HCT116 (cell line): ENCODE results near the gene CHURC1. TPM values are rescaled to one million over a fixed set of nuclear protein-coding genes. Genes with fewer than 3 reads are reported as not detected.

Experiments used
- ATAC-seq: fragments of 200-7000 bp; cut with Tn5 transposase; 2 replicates; pipeline ENCODE4 v1.9.1; 2020; ENCODE audit warnings: mild to moderate bottlenecking, moderate library complexity
- BruUV-seq: library from RNA; stranded (reverse); fragments of 400-500 nt; replicated peaks from 2 replicates; lab custom pipeline; 2021; lab: Mats Ljungman, UMichigan
- CTCF ChIA-PET: fragments of 300-600 bp; sonication (Branson Sonifier 250); formaldehyde crosslinking; loops from one replicate; lab custom pipeline; 2021; ENCODE audit warnings: antibody characterized with exemption; lab: Charles Lee
- POLR2A ChIA-PET: fragments of 300-600, 350-600 bp; sonication (Branson Sonifier 250); formaldehyde crosslinking; loops from one replicate; lab custom pipeline; 2021; ENCODE audit warnings: antibody characterized with exemption; lab: Charles Lee
- RAD21 ChIA-PET, 2 experiments: fragments of 300-600 bp; sonication (Branson Sonifier 250); formaldehyde crosslinking; loops; one replicate each; lab custom pipeline; 2023; ENCODE audit warnings: low total read pairs in 2 of 2; ENCODE audit not compliant: uncharacterized antibody in 2 of 2, unreplicated experiment in 2 of 2, low non-redundant PET in 1 of 2; lab: Charles Lee
- DNase-seq: peaks from one replicate; pipeline ENCODE4 v3.0.0-alpha.2; 2010; ENCODE audit warnings: low read depth, low spot score
- H2AFZ ChIP-seq: fragments of 200-600 bp; shearing (Covaris generic), sonication (generic); 2 replicates; pipeline ENCODE4 v1.6.1; 2017; ENCODE audit warnings: low read depth, mixed run types, mixed read lengths, antibody characterized with exemption, low read length; ENCODE audit not compliant: poor library complexity, severe bottlenecking
- H3K27ac ChIP-seq: 2 replicates; pipeline ENCODE4 v1.5.1; 2012; ENCODE audit warnings: low read depth, low read length
- H3K27me3 ChIP-seq: fragments of 200-600 bp; sonication (generic); 2 replicates; pipeline ENCODE4 v1.6.1; 2016; ENCODE audit warnings: mixed run types, low read length, mixed read lengths; ENCODE audit not compliant: insufficient read depth
- H3K36me3 ChIP-seq, 2 experiments: fragments of 200-500 bp in 1 of 2; fragments of 200-600 bp in 1 of 2; sonication (Bioruptor generic) in 1 of 2; sonication (generic) in 1 of 2; 2 replicates each; pipeline versions ENCODE4 v1.5.1 to v1.6.1; 2014 to 2016; ENCODE audit warnings: low read length in 2 of 2, inconsistent platforms in 1 of 2, mixed read lengths in 1 of 2, mixed run types in 1 of 2; ENCODE audit not compliant: insufficient read depth in 2 of 2, control insufficient read depth in 1 of 2
- H3K4me1 ChIP-seq, 2 experiments: fragments of 200-600 bp in 1 of 2; sonication (generic) in 1 of 2; 2 replicates each; pipeline versions ENCODE4 v1.5.1 to v1.6.1; 2012 to 2017; ENCODE audit warnings: low read length in 2 of 2, inconsistent platforms in 1 of 2, mild to moderate bottlenecking in 1 of 2, mixed read lengths in 1 of 2, mixed run types in 1 of 2, moderate library complexity in 1 of 2; ENCODE audit not compliant: insufficient read depth in 2 of 2, control insufficient read depth in 1 of 2
- H3K4me2 ChIP-seq: fragments of 200-600 bp; sonication (generic); 2 replicates; pipeline ENCODE4 v1.6.1; 2017; ENCODE audit warnings: mixed run types, low read length, mixed read lengths
- H3K4me3 ChIP-seq, 2 experiments: fragments of 200-600 bp in 1 of 2; sonication (generic) in 1 of 2; replicated peaks in 1 of 2; 2 replicates each; pipeline ENCODE4 v1.5.1; 2011 to 2016; ENCODE audit warnings: low read length in 2 of 2, control low read depth in 1 of 2, low read depth in 1 of 2, mild to moderate bottlenecking in 1 of 2, mixed read lengths in 1 of 2, mixed run types in 1 of 2
- H3K79me2 ChIP-seq: fragments of 200-600 bp; sonication (generic); 2 replicates; pipeline ENCODE4 v1.6.1; 2017; ENCODE audit warnings: mild to moderate bottlenecking, mixed run types, low read length, moderate library complexity, mixed read lengths; ENCODE audit not compliant: insufficient read depth
- H3K9ac ChIP-seq: fragments of 200-600 bp; sonication (generic); 2 replicates; pipeline ENCODE4 v1.6.1; 2016; ENCODE audit warnings: low read length, mixed read lengths
- H3K9me2 ChIP-seq: fragments of 200-600 bp; sonication (generic), shearing (Covaris generic); 2 replicates; pipeline ENCODE4 v1.6.1; 2017; ENCODE audit warnings: mixed run types, mild to moderate bottlenecking, moderate library complexity; ENCODE audit not compliant: insufficient read depth
- H3K9me3 ChIP-seq, 2 experiments: fragments of 200-500 bp in 1 of 2; fragments of 200-600 bp in 1 of 2; sonication (Bioruptor generic) in 1 of 2; sonication (generic) in 1 of 2; 2 replicates each; pipeline ENCODE4 v1.6.1; 2014 to 2017; ENCODE audit warnings: low read length in 2 of 2, mixed read lengths in 2 of 2, inconsistent platforms in 1 of 2, low read depth in 1 of 2, mild to moderate bottlenecking in 1 of 2, mixed run types in 1 of 2, moderate library complexity in 1 of 2; ENCODE audit not compliant: control insufficient read depth in 1 of 2, insufficient read depth in 1 of 2
- H4K20me1 ChIP-seq: fragments of 200-600 bp; sonication (generic), shearing (Covaris generic); 2 replicates; pipeline ENCODE4 v1.6.1; 2017; ENCODE audit warnings: mixed run types, mild to moderate bottlenecking, moderate library complexity; ENCODE audit not compliant: insufficient read depth
- SIN3A ChIP-seq: IDR thresholded peaks from 2 replicates; pipeline ENCODE4 v1.6.1; 2012; ENCODE audit warnings: low read depth
- SP1 ChIP-seq: IDR thresholded peaks from 2 replicates; pipeline ENCODE4 v1.6.1; 2012; ENCODE audit warnings: low read depth
- YY1 ChIP-seq: IDR thresholded peaks from 2 replicates; pipeline ENCODE4 v1.6.1; 2011; ENCODE audit warnings: low read length, low read depth, moderate library complexity, mild to moderate bottlenecking; ENCODE audit not compliant: insufficient replicate concordance; ENCODE audit errors: extremely low read depth
- ZNF274 ChIP-seq: fragments of 200-500 bp; sonication (Bioruptor generic); IDR thresholded peaks from 2 replicates; pipeline ENCODE4 v1.6.1; 2014; ENCODE audit warnings: mild to moderate bottlenecking, low read depth, low read length, inconsistent platforms
- intact Hi-C: fragments of 100-400 bp; cut with micrococcal nuclease; formaldehyde crosslinking; loops from 2 replicates; pipeline ENCODE4 v1.10.0; 2022
- total RNA-seq: library from RNA; stranded (reverse); gene quantifications from one replicate; pipeline ENCODE4 v1.2.1, GENCODE V29; 2021; ENCODE audit not compliant: unreplicated experiment
- TF ChIP-seq, protein P1 (sequence below): IDR thresholded peaks from 2 replicates; pipeline ENCODE4 v1.6.1; 2012

CHURC1 gene
- total RNA-seq, 1 experiment from 2014 or later: 47.5 TPM

DNA sequence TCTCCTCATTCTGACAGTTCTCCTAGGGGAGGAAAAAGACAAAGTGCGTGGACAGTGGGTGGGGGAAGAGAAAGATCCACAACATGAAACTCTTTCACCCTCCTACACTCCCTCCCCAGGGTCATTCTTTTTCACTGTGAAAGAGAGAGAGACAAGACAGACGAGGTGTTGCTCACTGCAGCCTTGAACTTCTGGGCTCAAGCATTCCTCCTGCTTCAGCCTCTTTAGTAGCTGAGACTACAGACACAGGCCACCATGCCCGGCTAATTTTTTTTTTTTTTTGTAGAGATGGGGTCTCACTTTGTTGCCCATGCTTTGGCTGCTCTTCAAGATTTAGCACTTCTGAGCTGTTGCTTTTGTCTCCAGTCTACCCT lies 25.5 kb downstream of the CHURC1 start:
- no peaks in the 10 kb centered on the region for H4K20me1 ChIP-seq
- H3K9ac ChIP-seq: no peak overlapping the region
- DNase-seq (no peak), ATAC-seq (no peak)
- ChIA-PET POLR2A (no interaction called here), RAD21 (no interaction called here), CTCF (no interaction called here)
- no peaks in the 10 kb centered on the region for H3K27me3 ChIP-seq
- no peaks in the 10 kb centered on the region for H3K9me2 ChIP-seq
- TF ChIP-seq SIN3A (no peak), YY1 (no peak), SP1 (no peak), ZNF274 (no peak)
- H3K79me2 ChIP-seq: no peaks in the 10 kb centered on the region; the same call in 1 of the 2 replicates
- H3K4me1 ChIP-seq: no peaks in the 10 kb centered on the region
- no peak overlapping the region for H3K4me3 ChIP-seq
- no peaks in the 10 kb centered on the region for H3K36me3 ChIP-seq
- no peak overlapping the region for H3K27ac ChIP-seq
- intact Hi-C loops: no loop called here
- no peak overlapping the region for H2AFZ ChIP-seq
- no peaks in the 10 kb centered on the region for H3K9me3 ChIP-seq
- no peak overlapping the region for H3K4me2 ChIP-seq
- no TSS peak for BruUV-seq

DNA sequence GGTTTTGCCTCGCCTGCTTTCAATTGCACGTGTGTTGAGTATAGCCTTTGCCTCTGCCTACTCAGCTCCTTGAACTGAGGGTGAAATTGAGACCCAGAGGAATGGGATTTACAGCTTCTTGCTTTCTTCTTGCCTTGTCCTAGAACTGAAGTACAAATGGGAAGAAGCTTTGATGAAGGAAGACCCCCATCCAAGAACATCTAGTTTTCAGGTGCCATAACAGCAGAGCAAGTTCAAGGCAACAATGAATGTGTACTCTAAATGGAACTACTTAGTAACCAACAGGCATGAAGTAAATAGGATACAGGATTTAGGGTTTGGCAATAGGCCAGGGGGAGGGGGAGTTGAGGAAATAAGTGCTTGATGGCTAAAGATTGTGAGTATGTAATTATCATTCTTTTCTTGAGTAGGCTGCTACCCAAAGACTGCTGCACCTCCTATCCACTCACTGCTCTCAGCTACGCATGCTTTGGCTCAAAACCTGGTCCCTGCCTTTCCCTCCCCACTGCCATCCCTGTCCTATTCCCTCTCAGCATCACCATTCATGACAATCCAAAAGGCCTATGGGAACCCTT lies 26.2 kb downstream of the CHURC1 start:
- TF ChIP-seq, protein P1, sequence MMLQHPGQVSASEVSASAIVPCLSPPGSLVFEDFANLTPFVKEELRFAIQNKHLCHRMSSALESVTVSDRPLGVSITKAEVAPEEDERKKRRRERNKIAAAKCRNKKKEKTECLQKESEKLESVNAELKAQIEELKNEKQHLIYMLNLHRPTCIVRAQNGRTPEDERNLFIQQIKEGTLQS: no peak
- TF ChIP-seq, all 23 proteins: peak for 0
- BruUV-seq: no TSS peak
- no peaks in the 10 kb centered on the region for H3K27me3 ChIP-seq
- intact Hi-C loops: no loop called here
- H4K20me1 ChIP-seq: no peaks in the 10 kb centered on the region
- no peaks in the 10 kb centered on the region for H3K4me1 ChIP-seq
- no peaks in the 10 kb centered on the region for H3K9me2 ChIP-seq
- no peak overlapping the region for H3K27ac ChIP-seq
- H2AFZ ChIP-seq: no peak overlapping the region
- H3K9ac ChIP-seq: no peak overlapping the region
- ChIA-PET POLR2A (no interaction called here), CTCF (no interaction called here), RAD21 (no interaction called here)
- no peak overlapping the region for H3K4me3 ChIP-seq
- DNase-seq (no peak), ATAC-seq (no peak)
- H3K36me3 ChIP-seq: no peaks in the 10 kb centered on the region
- H3K79me2 ChIP-seq: no peaks in the 10 kb centered on the region; the same call in 1 of the 2 replicates
- H3K4me2 ChIP-seq: no peak overlapping the region
- no peaks in the 10 kb centered on the region for H3K9me3 ChIP-seq
